ENCODE results near the gene SNAPC3. TPM values are rescaled to one million over a fixed set of nuclear protein-coding genes. Genes with fewer than 3 reads are reported as not detected.
"Not testable (repeated sequence)": the region's sequence is repeated elsewhere in the genome, so short reads cannot be mapped to it uniquely, and the experiment has no call there.

The SNAPC3 gene
- total RNA-seq, 1 experiment from 2014 or later, result 37.5 TPM

DNA sequence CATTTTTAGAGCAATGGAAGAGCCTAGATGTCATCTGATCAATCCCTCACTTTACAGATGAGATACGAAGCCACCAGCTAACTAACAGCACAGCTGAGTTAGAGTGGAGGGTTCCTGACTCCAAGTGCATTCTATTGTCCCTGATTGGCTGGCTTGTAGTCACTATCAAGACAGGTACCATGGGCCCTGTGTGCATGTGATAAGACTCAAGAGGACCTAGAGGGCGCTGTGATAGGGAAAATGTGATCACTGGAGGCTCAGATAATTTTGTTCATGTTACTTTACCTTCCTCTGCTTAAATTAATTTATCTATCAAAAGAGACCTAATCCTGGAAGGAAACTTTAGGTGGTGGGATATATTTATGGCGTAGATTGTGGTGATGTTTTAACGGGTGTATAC, 19.5 kb upstream of the SNAPC3 start:
- Histone ChIP-seq H3K27me3 (no peaks in the 10 kb centered on the region), H3K4me3 (no peak overlapping the region), H3K9me3 (replicated peaks) (no peaks in the 10 kb centered on the region), H3K4me1 (no peaks in the 10 kb centered on the region), H3K27ac (no peak overlapping the region), H3K36me3 (no peaks in the 10 kb centered on the region)
- peak in 1 of 2 experiments; percentile 18 for DNase-seq

DNA sequence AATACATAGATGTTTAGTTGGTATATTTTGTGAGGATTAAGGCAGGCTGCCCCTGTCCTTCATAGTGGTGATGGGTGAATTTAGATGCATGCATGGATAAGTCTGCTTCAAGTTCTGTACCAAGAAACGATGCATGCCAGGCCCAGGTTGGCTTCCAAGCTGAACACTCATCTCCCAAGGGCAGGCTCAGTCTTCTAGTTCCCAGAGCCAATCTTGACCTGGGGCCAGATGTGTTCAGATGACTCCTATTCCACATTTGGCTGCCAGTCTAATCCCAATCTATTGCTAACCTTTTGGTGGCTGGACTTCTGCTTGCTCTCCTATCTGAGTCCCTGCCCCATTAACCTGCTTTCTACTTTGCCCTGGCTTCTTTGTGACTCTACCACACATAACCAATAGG, 18.5 kb upstream of the SNAPC3 start:
- no peak overlapping the region for H3K27ac ChIP-seq
- H3K27me3 ChIP-seq, result no peaks in the 10 kb centered on the region
- no peaks in the 10 kb centered on the region for H3K36me3 ChIP-seq
- no peak for DNase-seq
- H3K9me3 ChIP-seq (replicated peaks), result no peaks in the 10 kb centered on the region
- no peaks in the 10 kb centered on the region for H3K4me1 ChIP-seq
- no peak overlapping the region for H3K4me3 ChIP-seq

DNA sequence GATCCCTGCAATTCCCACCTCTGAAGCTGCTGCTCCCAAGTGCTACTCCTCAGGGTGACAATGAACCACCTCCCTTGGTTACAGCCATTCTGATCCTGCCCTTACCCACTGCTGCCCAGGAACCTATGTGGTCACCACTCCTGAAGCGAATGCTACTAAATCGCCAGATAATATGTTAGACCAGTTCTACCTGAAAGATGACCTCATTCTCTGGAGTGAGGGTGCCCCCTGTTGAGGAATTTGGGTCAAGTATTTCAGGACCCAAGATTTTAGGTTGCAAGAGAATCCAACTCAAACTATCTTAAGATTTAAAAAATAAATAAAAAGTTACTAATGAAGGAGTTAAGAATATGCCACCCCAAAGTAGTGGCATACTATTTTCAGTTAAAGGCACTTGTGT, 5.8 kb upstream of the SNAPC3 start:
- Histone ChIP-seq H3K9me3 (replicated peaks) (no peaks in the 10 kb centered on the region), H3K36me3 (no peaks in the 10 kb centered on the region), H3K27ac (no peak overlapping the region), H3K27me3 (no peaks in the 10 kb centered on the region), H3K4me1 (0 out of 2 replicates have a peak, but pooled peaks cover under 1% of the 10 kb centered on the region), H3K4me3 (no peak overlapping the region)
- DNase-seq, result peak in 1 of 2 experiments; percentile 20

DNA sequence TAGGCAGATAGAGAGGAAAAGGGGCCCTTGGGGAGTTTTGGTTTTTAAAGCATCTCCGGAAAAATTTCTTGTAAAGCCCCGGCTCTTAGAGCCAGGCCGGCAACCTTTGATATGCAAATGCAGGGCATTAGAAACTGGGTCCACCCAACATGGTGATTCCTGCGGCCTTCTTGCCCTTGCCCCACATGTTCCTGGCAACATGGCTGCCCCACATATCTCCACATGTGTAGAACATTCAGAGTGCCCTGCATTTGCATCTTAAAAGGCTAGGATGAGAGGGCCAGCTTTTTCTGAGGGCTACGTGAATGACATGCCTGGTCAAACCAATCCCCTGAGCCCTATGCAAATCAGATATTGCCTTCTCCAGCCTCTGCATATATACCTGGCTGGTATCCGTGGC, 5.0 kb upstream of the SNAPC3 start:
- 0 out of 2 replicates have a peak, but pooled peaks cover 2% of the 10 kb centered on the region for H3K4me1 ChIP-seq
- no peak overlapping the region for H3K27ac ChIP-seq
- no peaks in the 10 kb centered on the region for H3K9me3 ChIP-seq (replicated peaks)
- H3K4me3 ChIP-seq, result no peak overlapping the region
- DNase-seq, result no peak
- no peaks in the 10 kb centered on the region for H3K27me3 ChIP-seq
- no peaks in the 10 kb centered on the region for H3K36me3 ChIP-seq

DNA sequence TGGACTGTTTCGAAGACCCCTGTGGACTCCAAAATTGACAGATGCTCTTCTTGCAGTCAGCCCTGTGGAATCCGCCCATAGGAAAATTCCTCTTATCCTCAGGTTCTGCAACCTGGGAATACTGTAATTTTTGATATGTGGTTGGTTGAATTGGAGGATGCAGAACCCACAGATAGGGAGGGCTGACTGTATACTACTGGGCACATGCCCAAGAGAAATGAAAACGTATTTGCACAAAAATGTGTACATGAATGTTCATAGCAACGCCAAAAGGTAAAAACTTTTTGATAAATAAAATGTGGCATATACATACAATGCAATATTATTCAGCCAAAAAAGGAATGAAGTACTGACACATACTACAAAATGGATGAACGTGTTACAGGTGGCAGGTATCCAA, 1.9 kb upstream of the SNAPC3 start:
- H3K4me1 ChIP-seq, result 0 out of 2 replicates have a peak, but pooled peaks cover 4% of the 10 kb centered on the region
- H3K4me3 ChIP-seq, result no peak overlapping the region
- no peak for DNase-seq
- H3K36me3 ChIP-seq, result peaks cover 5% of the 10 kb centered on the region; the same call in 1 of the 2 replicates
- no peak overlapping the region for H3K27ac ChIP-seq
- no peaks in the 10 kb centered on the region for H3K9me3 ChIP-seq (replicated peaks)
- no peaks in the 10 kb centered on the region for H3K27me3 ChIP-seq

DNA sequence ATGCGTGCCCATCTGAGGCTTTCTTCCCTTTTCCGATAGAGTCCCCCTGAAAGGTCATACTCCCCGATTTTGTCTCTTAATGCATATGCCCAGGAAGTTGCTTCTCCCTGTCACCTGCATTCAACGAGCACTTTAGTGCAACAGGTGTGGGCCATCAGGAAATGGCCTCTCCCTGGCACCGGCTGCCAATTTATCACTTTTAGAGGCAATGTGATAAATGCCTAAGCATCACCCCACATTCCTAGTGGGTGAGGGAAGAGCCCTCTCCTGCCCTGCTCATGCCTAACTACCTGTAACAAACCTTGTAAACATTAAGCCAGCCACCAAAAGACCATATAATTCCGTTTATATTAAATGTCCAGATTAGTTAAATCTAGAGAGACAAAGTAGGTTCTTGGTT, 1.1 kb upstream of the SNAPC3 start:
- Histone ChIP-seq H3K27me3 (no peaks in the 10 kb centered on the region), H3K36me3 (peaks cover 10% of the 10 kb centered on the region), H3K4me3 (no peak overlapping the region), H3K9me3 (replicated peaks) (no peaks in the 10 kb centered on the region), H3K27ac (no peak overlapping the region), H3K4me1 (0 out of 2 replicates have a peak, but pooled peaks cover 4% of the 10 kb centered on the region)
- DNase-seq, result no peak

DNA sequence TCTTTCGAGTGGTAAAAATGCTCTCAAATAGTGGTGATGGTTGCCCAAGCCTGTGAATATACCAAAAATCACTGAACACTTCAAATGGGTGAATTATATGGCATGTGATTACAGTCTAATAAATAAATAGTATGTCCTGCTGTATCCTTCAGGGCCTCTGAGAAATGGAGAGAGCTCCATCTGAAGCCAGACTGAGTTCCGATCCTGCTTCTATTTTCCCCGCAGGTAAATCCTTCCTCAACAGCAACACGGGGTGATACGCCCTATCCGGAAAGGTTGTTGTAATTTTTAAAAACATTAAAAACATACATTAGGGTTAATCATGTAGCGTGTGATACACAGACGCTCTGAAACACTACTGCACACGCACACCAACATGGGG, 695 bp upstream of the SNAPC3 start:
- peak overlapping the region; percentile 75 for H3K4me3 ChIP-seq
- no peaks in the 10 kb centered on the region for H3K9me3 ChIP-seq (replicated peaks)
- DNase-seq, result no peak
- no peaks in the 10 kb centered on the region for H3K27me3 ChIP-seq
- H3K27ac ChIP-seq, result peak overlapping the region; percentile 69
- 0 out of 2 replicates have a peak, but pooled peaks cover 4% of the 10 kb centered on the region for H3K4me1 ChIP-seq
- H3K36me3 ChIP-seq, result peaks cover 15% of the 10 kb centered on the region

DNA sequence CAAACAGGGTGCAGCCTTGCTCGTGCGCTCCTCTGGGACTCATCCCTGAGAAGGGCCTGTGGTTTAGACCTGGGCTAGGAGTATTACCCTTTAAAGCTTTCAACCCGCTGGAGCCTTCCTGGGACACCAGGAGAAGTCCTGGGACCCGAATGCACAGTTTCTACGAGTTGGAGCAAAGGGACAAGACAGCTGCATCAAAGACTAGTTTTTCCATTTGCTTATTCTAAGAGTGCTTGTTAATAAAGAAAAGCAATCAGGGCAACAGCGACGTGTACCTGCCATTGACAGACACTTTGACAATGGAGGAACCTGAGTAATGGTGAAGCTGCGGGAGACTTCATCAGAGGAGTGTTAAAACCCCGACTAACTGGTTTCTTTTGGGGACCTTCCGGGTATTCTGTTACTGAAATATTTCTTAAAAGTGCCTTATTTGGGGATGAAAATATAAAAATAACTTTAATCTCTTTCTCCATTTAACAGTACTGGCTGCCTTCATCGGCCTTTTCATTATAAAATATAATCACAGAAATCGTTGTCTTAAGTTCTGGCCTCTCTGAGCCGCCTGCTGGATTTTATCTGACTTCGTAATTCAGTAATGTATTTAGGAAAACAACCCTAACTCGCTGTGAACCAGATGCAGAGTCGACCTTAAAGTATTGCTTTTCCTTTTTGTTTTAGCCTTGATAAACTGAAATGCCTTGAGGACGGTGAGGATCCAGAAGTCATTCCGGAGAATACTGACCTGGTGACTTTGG, 732 bp downstream of the SNAPC3 start:
- Histone ChIP-seq H3K36me3 (peaks cover 17% of the 10 kb centered on the region), H3K4me1 (0 out of 2 replicates have a peak, but pooled peaks cover 4% of the 10 kb centered on the region), H3K9me3 (replicated peaks) (no peaks in the 10 kb centered on the region), H3K27me3 (no peaks in the 10 kb centered on the region), H3K4me3 (peak overlapping the region; percentile 75), H3K27ac (peak overlapping the region; percentile 69; the same call in 1 of the 2 replicates)
- peak in 1 of 2 experiments; percentile 4 for DNase-seq

DNA sequence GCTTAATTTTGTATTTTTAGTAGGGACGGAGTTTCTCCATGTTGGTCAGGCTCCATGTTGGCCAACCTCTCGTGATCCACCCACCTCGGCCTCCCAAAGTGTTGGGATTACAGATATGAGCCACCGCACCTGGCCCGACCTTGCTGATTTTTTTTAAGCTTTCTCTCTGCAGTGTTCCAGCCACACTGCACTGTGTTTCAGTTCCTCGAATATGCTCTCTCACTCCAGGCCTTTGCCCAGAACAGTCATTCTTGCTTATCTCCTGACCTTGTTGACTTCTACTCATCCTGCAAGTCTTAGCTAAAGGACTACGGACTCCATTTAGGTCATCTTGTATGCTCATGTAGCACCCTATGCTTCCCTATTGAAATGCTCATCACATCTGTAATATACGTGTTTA, 3.3 kb downstream of the SNAPC3 start:
- no peaks in the 10 kb centered on the region for H3K27me3 ChIP-seq
- no peak for DNase-seq
- H3K36me3 ChIP-seq, result peaks cover 26% of the 10 kb centered on the region
- no peak overlapping the region for H3K27ac ChIP-seq
- H3K4me3 ChIP-seq, result no peak overlapping the region
- H3K9me3 ChIP-seq (replicated peaks), result no peaks in the 10 kb centered on the region
- H3K4me1 ChIP-seq, result 0 out of 2 replicates have a peak, but pooled peaks cover 4% of the 10 kb centered on the region

DNA sequence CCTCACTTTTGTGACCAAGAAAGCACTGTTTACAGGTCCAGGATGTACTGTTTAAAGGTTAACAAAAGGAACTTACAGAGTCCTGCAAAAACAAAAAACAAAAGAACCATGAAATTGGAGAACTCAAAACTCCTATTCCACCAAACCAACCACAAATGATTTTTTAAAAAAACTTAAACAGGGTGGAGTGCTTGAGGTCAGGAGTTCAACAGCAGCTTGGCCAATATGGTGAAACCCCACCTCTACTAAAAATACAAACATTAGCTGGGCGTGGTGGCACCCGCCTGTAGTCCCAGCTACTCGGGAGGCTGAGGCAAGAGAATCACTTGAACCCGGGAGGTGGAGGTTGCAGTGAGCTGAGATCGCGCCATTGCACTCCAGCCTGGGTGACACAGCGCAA, 5.0 kb downstream of the SNAPC3 start:
- not testable (repeated sequence) for H3K27me3 ChIP-seq; H3K4me1 ChIP-seq; H3K27ac ChIP-seq; DNase-seq; H3K9me3 ChIP-seq (replicated peaks); H3K4me3 ChIP-seq
- peaks cover 26% of the 10 kb centered on the region for H3K36me3 ChIP-seq

DNA sequence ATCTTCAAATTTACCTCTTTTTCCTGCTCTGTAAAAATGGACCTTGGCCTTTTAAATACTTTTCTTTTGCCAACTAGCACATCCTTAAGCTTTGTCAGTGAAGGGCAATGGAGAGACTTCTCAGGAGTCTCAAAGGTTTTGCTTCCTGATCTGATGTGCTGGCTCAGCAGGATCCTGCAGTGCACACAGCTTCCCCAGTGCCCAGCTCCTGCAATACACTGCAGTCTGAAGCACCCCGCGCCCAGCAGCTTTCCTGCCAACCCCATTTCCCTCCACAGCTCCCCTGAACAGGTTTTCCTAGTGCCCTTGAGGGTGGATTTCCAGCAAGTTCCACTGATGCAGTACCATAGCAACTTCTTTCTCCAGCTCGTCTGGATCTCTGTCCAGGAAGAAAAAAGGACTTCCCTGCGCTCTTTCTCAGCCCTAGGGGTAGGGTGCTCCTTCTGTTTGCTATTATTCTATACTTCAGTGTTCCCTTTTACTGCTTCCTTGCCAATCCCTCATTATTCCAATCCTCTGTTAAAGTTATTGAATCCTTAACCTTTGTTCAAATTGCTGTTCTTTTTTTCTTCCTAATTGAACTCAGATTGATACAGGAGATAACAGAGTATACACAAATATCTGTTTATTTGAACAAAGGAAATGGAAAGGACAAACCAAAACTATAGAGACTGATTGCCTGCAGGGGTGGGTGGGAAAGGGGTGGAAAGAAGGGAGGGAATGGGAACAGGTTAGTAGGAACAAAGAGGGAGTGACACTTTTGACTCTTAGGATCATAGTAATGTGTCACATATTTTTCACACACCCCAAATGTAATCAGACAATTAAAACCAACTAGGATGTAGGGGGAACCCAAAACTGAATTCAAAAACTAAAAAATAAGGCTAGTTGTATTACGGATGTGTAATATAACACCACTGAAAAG, 8.5 kb downstream of the SNAPC3 start:
- DNase-seq, result no peak
- H3K4me1 ChIP-seq, result no peaks in the 10 kb centered on the region
- H3K27ac ChIP-seq, result no peak overlapping the region
- no peak overlapping the region for H3K4me3 ChIP-seq
- no peaks in the 10 kb centered on the region for H3K9me3 ChIP-seq (replicated peaks)
- peaks cover 36% of the 10 kb centered on the region for H3K36me3 ChIP-seq
- no peaks in the 10 kb centered on the region for H3K27me3 ChIP-seq

DNA sequence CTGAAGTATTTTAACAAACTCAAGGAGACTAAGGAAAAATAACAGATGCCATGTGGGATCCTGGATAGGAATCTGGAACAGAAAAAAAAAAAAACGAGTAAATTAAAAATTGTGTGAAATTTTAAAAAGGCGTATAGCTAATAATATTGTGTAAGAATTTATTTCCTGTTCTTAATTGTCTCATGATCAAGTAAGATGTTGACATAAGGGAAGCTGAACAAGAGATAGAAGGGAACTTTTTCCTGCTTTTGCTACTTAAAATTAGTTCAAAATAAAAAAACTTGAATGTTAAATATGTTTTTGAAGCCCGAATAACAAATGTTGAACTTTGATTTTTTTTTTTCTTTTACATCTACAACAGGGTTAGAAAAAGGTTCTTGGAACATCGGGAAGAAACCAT, 10.5 kb downstream of the SNAPC3 start:
- no peak for DNase-seq
- no peak overlapping the region for H3K27ac ChIP-seq
- no peaks in the 10 kb centered on the region for H3K27me3 ChIP-seq
- H3K36me3 ChIP-seq, result peaks cover 34% of the 10 kb centered on the region
- no peaks in the 10 kb centered on the region for H3K4me1 ChIP-seq
- H3K4me3 ChIP-seq, result no peak overlapping the region
- H3K9me3 ChIP-seq (replicated peaks), result no peaks in the 10 kb centered on the region

DNA sequence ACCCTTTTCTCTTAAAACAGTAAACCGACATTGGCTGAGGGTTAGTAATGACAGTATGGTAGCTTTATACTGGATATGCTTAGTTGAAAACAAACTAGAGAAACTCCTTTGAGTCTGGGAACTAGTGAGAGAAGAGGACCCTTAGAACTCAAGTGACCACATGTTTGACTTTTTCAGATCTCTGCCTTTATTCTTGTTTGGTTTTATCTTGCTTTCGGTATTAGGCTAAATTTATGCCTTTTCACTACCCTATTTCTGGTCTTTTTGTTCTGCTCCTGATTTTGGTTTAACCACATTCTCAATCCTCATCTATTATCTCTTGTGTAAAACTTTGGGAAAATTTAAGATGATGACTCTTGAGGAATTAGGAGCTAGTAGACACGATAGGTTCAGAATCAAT, 11.0 kb downstream of the SNAPC3 start:
- Histone ChIP-seq H3K27ac (no peak overlapping the region), H3K36me3 (peaks cover 37% of the 10 kb centered on the region), H3K4me1 (no peaks in the 10 kb centered on the region), H3K27me3 (no peaks in the 10 kb centered on the region), H3K9me3 (replicated peaks) (no peaks in the 10 kb centered on the region), H3K4me3 (no peak overlapping the region)
- DNase-seq, result no peak

DNA sequence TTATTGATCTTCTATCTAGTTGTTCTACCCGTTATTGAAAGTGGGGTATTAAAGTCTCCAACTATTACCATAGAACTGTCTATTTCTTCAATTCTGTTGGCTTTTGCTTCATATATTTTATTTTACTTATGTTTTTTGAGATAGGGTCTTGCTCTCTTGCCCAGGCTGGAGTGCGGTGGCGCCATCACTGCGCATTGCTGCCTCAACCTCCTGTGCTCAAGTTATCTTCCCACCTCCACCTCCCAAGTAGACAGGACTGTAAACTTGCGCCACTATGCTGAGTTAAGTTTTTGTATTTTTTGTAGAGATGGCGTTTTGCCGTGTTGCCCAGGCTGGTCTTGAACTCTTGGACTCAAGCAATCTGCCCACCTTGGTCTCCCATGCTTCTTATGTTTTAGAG, 16.2 kb downstream of the SNAPC3 start:
- no peaks in the 10 kb centered on the region for H3K27me3 ChIP-seq
- no peaks in the 10 kb centered on the region for H3K9me3 ChIP-seq (replicated peaks)
- no peak for DNase-seq
- no peak overlapping the region for H3K27ac ChIP-seq
- no peaks in the 10 kb centered on the region for H3K4me1 ChIP-seq
- no peak overlapping the region for H3K4me3 ChIP-seq
- peaks cover 49% of the 10 kb centered on the region for H3K36me3 ChIP-seq

DNA sequence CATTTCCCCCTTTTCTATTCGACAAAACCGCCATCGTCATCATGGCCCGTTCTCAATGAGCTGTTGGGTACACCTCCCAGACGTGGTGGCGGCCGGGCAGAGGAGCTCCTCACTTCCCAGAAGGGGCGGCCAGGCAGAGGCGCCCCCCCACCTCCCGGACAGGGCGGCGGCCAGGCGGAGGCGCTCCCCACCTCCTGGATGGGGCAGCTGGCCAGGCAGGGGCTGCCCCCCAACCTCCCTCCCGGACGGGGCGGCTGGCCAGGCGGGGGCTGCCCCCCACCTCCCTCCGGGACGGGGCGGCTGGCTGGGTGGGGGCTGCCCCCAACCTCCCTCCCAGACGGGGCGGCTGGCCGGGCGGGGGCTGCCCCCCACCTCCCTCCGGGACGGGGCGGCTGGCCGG, 19.2 kb downstream of the SNAPC3 start:
- not testable (repeated sequence) for H3K27ac ChIP-seq; H3K27me3 ChIP-seq; H3K4me1 ChIP-seq; DNase-seq; H3K4me3 ChIP-seq; H3K9me3 ChIP-seq (replicated peaks)
- H3K36me3 ChIP-seq, result peaks cover 65% of the 10 kb centered on the region

Data from SJCRH30 (cell line).